Measurements from ENCODE around the gene KLHL3.

The KLHL3 gene

DNA sequence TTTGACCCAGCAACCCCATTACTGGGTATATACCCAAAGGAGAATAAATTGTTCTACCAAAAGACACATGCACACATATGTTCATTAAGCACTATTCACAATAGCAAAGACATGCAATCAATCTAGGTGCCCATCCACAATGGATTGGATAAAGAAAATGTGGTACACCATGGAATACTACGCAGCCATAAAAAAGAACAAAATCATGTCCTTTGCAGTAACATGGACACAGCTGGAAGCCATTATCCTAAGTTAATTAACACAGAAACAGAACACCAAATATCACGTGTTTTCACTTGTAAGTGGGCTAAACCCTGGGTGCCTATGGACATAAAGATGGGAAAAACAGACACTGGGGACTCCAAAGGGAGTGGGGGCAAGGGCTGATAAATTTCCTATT, 46.6 kb downstream of the KLHL3 start:
- DNase-seq (ENCODE audit: low read depth) = no peak
- TF ChIP-seq, protein P1, sequence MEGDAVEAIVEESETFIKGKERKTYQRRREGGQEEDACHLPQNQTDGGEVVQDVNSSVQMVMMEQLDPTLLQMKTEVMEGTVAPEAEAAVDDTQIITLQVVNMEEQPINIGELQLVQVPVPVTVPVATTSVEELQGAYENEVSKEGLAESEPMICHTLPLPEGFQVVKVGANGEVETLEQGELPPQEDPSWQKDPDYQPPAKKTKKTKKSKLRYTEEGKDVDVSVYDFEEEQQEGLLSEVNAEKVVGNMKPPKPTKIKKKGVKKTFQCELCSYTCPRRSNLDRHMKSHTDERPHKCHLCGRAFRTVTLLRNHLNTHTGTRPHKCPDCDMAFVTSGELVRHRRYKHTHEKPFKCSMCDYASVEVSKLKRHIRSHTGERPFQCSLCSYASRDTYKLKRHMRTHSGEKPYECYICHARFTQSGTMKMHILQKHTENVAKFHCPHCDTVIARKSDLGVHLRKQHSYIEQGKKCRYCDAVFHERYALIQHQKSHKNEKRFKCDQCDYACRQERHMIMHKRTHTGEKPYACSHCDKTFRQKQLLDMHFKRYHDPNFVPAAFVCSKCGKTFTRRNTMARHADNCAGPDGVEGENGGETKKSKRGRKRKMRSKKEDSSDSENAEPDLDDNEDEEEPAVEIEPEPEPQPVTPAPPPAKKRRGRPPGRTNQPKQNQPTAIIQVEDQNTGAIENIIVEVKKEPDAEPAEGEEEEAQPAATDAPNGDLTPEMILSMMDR (IDR thresholded peaks at IDR 0.05; ENCODE audit: control insufficient read depth, extremely low read depth, insufficient read depth) = no peak

DNA sequence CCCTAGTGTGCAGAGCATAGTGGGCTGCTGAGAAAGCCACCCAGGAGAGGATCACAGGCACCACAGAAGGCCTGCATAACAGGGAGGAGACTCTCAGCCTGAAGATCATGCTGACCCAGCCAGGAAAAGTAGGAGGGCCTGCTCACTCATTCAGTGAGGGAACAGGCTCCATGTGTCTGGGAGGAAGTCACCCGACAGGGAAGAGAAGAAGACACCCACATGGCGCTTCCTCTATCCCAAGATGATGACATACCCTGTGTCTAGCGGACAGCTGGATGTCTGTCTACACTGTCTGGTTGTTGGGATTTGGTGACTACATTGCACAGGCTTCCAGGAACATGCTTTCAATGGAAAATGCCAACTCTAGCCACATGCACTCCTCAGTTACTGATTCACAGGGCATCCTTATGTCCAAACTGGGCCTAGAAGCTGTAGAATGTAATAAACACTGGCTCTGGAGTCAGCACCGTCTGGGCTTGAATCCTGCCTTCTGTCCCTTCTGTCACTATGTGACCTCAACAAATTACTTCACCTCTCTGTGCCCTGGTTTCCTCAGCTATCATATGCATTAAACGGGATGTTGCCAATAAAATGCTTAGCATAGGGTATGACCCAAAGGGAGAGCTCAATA, 47.6 kb downstream of the KLHL3 start:
- DNase-seq (ENCODE audit: low read depth) = no peak
- TF ChIP-seq, protein P1 (IDR thresholded peaks at IDR 0.05; ENCODE audit: control insufficient read depth, extremely low read depth, insufficient read depth) = no peak

More for the DNA sequence above, 46.6 kb downstream of the KLHL3 start:
- no peak overlapping the region for H3K4me3 ChIP-seq (ENCODE audit: low read depth, low read length)

DNA sequence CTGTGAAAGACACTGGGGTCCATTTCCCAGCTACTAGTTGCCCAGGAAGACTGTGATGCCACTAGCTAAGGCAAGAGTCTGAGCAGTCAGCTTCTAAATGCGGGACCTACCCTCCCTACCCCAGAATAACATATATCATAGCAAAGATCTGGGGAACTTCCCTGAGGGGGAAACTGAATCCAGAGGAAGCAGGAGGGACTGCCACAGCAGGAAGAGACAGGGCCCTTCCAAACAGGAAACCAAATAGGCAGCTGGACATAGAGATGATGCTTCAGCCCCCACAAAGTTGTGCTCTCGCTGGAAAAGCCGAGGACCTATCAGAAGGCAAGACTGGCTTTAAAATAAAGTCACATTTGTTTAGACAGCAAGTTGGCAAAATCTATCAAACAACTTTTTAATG, 51.1 kb downstream of the KLHL3 start:
- TF ChIP-seq, protein P1 (IDR thresholded peaks at IDR 0.05; ENCODE audit: control insufficient read depth, extremely low read depth, insufficient read depth) = no peak

More for the DNA sequence above, 47.6 kb downstream of the KLHL3 start:
- H3K4me3 ChIP-seq (ENCODE audit: low read depth, low read length) = no peak overlapping the region

DNA sequence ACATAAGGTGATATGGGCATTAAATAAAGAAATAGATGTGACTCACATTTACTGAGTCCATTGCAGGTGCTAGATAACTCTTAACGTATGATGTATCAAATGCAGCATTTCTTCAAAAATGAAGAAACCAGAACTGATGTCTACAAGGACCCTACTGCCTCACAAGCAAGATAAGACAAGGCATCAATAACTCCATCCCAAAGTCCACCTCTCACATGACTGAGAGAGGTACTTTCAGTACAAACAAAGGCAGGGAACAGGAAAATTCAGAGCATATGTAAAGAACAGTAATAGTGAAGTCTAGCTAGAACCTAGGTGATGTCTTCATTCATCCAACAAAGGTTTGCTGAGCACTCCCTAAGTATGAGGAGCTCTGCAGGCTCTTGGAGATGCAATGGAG, 54.7 kb downstream of the KLHL3 start:
- H3K4me3 ChIP-seq (ENCODE audit: low read depth, low read length) = no peak overlapping the region
- DNase-seq (ENCODE audit: low read depth) = no peak
- TF ChIP-seq, protein P1 (IDR thresholded peaks at IDR 0.05; ENCODE audit: control insufficient read depth, extremely low read depth, insufficient read depth) = no peak

More for the DNA sequence above, 51.1 kb downstream of the KLHL3 start:
- H3K4me3 ChIP-seq (ENCODE audit: low read depth, low read length) = no peak overlapping the region
- no peak for DNase-seq (ENCODE audit: low read depth)

GRCh38 chr5:137679910-137680309, 56.0 kb downstream of the KLHL3 start:
- no peak overlapping the region for H3K4me3 ChIP-seq (ENCODE audit: low read depth, low read length)
- TF ChIP-seq, protein P1 (IDR thresholded peaks at IDR 0.05; ENCODE audit: control insufficient read depth, extremely low read depth, insufficient read depth) = no peak
- no peak for DNase-seq (ENCODE audit: low read depth)

GRCh38 chr5:137679195-137679594, 56.7 kb downstream of the KLHL3 start:
- no peak for DNase-seq (ENCODE audit: low read depth)
- TF ChIP-seq, protein P1 (IDR thresholded peaks at IDR 0.05; ENCODE audit: control insufficient read depth, extremely low read depth, insufficient read depth) = no peak
- H3K4me3 ChIP-seq (ENCODE audit: low read depth, low read length) = no peak overlapping the region

DNA sequence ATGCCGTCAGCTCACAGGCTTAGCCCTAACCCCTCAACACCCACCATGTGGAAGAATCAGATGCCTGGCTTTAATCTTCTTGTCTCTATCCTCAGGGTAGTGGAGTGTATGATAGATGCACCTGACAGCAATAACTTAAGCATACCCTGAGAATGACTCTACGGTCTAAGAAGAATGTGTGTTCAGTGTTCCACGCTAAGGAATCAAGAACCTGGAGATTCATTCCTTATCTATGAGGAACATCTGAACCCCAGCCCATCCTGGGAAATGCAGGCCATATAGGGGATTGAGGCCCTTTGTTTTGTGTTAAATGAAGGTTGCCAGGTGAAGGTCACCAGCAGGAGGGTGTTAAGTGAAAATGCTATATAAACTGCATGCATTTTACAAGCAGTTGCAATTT, 63.0 kb downstream of the KLHL3 start:
- no peak for DNase-seq (ENCODE audit: low read depth)
- TF ChIP-seq, protein P1 (IDR thresholded peaks at IDR 0.05; ENCODE audit: control insufficient read depth, extremely low read depth, insufficient read depth) = no peak
- H3K4me3 ChIP-seq (ENCODE audit: low read depth, low read length) = no peak overlapping the region
